Limb (tissue), 2 donors: ENCODE results near the gene PANX1.
"Not testable (repeated sequence)": the region's sequence is repeated elsewhere in the genome, so short reads cannot be mapped to it uniquely, and the experiment has no call there.

Experiments used
- DNase-seq, 2 donors: peaks; one replicate each; pipeline ENCODE4 v3.0.0-alpha.2; 2016; ENCODE audit errors: extremely low spot score in 2 of 2

PANX1 gene, protein sequence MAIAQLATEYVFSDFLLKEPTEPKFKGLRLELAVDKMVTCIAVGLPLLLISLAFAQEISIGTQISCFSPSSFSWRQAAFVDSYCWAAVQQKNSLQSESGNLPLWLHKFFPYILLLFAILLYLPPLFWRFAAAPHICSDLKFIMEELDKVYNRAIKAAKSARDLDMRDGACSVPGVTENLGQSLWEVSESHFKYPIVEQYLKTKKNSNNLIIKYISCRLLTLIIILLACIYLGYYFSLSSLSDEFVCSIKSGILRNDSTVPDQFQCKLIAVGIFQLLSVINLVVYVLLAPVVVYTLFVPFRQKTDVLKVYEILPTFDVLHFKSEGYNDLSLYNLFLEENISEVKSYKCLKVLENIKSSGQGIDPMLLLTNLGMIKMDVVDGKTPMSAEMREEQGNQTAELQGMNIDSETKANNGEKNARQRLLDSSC

DNA sequence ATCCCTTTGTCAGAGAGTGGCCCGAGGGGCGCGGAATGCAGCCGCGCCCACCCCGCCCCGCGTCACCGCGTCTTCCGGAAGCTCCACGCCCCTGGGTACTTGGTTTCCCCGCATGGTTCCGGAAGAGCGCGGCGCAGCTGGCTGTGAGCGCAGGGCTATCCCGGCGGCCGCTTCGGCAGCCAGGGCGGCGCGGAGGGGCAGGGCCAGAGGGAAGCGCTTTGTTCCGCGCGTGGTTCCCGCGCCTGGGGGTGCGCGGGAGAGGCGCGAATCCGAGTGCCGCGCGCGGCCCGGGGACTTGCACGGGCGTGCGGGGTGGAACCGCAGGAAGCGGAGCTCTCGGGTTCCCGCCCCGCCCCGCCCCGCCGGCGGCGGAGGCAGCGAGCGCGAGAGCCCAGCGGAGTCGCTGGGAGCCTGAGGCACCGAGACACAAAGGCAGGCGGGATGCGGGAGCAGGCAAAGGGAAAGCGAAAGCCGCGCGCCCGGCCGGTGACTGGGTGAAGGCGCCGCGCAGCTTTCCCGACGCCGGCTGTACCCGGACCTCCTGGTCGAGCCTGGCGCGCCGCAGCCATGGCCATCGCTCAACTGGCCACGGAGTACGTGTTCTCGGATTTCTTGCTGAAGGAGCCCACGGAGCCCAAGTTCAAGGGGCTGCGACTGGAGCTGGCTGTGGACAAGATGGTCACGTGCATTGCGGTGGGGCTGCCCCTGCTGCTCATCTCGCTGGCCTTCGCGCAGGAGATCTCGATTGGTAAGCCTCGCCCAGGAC lies at the start of gene PANX1:
PANX1 (plus strand) TSS at position 96 of the 766 bp plus-strand sequence; CDS start at position 568, 472 bp downstream.
- peak; percentile 88 to 91 for DNase-seq

DNA sequence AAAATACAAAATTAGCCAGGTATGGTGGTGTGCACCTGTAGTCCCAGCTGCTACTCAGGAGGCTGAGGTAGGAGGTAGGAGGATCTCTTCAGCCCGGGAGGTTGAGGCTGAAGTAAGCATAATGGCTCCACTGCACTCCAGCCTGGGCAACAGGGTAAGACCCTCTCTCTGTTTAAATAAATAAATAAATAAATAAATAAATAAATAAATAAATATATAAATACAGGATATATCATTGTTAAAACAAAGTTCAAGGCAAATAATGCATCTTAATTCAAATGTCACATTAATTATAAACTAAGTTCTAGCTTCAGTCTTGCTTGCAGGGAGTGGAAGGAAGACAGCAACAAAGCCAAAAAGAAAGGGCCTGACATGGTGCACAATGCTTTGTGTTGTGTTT lies 44.5 kb upstream of the PANX1 start:
- DNase-seq = no peak

DNA sequence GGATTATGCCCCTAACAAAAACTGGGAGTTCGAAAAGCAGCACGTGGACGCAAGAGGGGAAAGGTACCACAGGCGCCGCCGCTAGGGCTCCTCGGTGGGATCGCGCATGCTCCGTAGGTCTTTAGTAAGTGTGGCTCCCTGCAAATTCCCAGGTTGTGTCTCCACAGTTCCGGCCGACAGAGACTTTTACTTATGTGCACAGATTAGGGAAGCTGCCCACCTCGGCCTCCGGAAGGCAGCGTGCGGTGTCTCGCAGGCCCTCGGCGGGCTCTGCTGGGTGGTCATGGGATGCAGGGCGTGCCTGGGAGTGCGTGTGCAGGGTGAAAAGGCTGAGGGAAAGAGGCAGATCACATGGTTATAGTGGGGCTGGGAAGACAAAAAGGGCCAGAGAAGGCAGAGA lies 39.7 kb upstream of the PANX1 start:
- no peak for DNase-seq

DNA sequence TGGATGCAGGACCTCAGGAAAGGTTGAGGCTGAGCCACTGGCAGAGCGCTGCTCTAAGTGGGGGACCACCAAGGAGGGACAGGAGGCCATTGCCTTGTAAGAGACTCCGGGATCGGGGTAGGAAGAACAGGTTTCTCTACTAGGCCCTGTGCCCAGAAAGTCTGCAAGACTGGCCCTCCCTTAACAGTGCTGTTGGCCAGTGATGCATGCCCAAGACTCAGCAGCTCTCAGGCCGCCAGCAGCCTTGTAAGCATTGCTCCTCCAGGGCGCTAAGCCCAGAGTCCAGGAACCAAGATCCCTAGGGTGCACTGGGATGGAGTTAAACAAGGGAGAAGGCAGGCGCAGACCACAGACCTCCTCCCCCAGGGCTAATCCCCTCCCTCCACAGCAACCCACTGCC lies 39.3 kb upstream of the PANX1 start:
- no peak for DNase-seq

DNA sequence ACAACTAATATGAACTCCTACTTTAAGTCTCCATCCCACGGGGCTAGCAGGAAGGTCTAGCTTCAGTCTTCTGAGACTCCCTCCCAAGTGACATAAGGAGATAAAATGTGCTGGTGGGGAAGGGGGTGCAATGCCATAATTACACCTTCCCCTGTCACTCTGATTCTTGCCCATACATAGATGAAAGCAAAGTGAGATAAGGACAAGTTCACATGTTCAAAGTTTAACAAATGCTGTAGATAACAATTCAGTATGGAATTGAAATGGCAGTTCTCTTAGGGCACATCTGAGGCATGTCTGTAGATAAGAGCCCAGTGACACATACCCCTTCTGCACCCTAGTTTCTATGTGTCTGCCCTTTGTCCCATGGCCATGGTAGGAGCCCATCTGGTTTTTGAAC lies 38.2 kb upstream of the PANX1 start:
- DNase-seq = no peak

DNA sequence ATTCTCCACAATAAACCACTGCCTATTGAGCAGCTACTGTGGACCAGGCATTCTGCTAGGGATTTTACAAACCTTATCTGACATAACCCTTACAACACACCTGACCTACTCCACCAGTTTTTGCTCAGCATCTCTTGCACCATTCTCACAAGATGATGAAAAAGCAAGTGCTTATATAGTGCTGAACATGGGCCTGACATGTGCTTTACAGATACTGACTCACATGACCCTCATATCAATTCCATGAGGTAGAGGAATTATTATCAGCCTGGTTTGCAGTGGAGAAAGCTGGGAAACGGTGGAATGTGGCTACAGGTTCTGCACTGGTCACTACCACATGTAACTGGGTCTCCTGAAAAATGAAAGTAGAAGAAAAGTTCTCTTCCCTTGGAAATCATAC lies 37.5 kb upstream of the PANX1 start:
- no peak for DNase-seq

DNA sequence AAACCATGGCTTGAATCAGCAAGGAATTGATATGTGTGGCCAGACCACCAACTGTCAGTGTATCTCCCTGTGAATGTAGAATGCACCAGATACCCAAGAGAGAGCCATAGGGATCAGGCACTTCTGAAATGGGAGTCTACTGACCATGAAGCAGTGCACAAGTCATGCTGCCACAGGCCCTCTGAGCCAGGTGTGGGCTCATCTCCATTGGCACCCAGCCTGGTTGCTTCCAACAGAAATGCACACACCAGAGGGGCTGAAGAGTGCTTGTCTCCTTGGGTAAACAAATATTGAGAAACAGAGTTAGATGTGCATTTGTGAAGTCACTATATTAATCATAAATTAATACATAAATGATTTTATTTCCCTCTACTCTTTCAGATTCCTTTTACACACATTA lies 28.4 kb upstream of the PANX1 start:
- no peak for DNase-seq

DNA sequence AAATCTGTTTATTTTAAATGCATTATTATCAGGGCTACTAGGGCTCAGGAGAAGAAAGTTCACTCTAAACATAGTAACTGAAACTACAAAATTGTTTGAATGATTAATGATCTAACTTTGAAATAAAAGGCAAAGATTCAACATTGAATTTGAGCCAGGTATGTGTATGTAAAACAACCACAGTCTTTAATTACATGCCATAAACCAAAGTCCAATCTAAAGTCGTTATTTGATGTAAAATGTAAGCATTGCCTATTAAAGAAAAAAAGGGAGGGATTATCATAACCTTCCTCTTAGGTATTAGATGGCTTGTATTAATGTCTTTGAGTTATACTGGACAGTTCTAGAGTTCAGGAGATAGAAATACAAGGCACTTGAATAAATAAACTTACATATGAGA lies 25.2 kb upstream of the PANX1 start:
- DNase-seq = no peak

DNA sequence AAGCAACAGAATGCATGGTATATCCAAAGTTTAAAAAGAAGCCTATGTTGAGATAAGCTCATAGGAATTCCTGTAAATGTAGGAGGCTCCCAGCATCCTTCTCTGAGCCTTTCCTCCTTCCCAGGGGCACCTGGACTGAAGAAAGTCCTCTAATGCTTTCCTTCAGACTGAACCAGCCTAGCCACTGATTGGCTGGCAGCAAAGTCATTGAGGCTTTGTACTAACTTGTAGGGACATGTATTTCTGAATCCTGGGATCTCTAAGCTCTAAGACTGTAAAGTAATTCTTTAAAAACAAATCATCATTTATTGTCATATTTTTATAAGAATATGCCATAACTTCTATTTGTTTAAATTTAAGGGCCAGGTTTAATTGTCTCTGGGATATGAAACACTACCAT lies 23.9 kb upstream of the PANX1 start:
- DNase-seq = no peak

DNA sequence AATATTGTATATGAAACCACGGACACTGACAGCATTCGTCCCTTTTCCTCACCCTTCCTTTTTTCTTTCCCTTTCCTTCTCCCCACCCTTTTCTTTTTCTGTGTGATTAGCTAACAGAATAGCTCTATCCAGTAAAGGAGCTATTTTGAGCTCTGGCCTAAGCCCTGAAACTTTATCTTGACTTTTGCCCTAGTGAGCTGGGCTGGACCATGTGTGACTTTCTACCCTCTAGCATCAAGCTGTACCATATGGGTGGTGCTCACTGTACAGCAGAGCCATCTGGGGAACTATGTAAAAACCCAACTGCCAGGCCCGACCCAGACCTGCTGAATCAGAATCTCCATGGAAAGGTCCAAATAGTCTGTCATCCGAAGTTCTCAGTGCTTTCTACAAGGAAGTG lies 21.9 kb upstream of the PANX1 start:
- DNase-seq = no peak

DNA sequence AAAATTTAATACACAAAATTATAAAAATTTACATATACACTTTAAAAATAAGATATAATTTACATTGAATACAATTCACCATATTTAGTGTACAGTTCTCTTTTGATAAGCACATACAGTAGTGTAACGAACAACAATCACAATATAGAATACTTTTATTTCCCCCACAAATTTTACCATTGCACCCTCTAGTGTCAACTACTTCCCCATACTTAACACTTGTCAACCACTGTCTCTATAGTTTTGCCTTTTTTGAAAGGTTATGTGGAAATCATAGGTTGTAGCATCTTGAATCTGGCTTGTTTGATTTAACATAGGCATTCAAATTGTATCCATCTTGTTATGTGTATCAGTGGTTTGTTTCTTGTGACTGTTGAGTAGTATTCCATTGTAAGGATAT lies 21.3 kb upstream of the PANX1 start:
- no peak for DNase-seq

DNA sequence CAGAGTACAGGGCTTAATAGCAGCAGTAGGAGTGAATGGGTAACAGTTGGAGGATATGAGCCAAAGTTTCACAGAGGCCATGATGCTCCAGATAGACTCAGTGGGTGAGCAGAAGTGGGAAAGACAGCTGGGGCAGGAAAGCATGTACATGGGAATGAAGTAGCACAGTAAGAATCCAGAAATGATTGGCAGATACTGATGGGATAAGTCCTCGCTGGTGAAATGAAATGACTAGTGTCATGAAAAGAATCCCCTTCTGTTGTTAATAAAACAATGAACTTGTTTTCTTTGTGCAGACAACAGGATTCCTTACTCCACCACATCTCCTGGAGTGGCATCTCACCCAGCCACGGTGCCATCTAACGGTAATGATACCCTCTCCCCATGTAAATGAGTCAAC lies 17.4 kb upstream of the PANX1 start:
- no peak for DNase-seq

DNA sequence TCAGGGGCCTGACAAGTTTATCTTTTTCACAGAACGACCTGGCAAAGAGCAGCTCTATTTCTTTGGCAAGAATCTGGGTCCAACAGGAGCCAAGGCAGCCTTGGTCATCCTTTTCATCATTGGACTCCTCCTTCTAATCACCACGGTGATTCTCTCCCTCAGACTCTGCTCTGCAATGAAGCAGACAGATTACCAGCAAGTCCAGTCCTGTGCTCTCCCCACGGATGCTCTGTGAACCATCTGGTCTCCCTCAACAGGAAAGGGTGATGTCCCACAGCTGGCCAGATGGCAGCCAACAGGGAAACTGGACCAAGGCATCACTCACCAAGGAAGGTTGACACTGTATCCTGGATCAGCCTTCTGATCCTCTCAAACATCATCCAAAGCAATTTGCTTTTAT lies 17.0 kb upstream of the PANX1 start:
- no peak for DNase-seq

DNA sequence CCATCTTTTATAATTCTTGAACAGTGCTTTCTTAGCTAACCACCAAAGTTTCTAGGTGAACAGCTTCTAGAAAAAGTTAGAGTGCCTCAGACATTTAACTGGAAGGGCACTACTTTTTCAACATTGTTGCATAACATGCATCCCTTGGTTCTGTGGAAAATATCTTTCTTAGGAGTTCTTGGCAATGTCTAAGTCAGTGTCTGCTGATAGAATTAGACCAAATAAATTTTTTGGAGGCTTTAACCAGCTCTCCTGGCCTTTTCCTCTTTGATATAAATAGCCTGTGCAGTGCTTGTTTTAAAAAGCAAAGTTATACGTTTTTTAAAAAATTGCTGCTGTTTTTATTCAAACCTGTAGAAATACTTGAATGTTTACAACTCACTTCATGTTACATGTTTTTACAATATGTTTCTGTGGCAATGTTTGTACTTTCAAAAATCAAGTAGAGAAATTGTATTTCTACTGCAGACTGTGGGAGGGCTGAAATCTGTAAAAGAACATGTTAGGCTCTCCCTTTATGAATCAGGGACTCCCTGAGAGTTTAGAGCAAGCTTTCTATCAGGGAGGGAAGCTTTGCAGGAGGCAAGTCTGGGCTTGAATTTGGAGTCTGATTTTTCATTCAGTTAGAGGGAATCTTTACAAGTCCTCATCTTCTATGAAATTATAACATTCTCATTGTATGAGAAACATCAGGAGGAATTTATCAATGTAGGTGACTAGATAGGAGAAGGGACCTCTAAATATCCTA lies 16.3 kb upstream of the PANX1 start:
- DNase-seq = no peak

DNA sequence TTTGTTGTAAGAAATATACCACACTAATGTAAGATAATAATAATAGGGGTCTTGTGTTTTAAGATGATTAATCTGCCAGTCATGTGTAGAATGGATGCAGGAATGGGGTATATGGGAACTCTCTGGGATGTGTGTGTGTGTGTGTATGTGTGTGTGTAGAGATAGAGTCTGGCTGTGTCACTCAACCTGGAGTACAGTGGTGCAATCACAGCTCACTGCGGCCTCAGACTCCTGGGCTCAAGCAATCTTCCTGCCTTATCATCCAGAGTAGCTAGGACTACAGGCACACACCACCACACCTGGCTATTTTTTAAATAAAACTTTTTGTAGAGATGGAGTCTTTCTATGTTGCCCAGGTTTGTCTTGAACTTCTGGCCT lies 11.5 kb upstream of the PANX1 start:
- no peak for DNase-seq

DNA sequence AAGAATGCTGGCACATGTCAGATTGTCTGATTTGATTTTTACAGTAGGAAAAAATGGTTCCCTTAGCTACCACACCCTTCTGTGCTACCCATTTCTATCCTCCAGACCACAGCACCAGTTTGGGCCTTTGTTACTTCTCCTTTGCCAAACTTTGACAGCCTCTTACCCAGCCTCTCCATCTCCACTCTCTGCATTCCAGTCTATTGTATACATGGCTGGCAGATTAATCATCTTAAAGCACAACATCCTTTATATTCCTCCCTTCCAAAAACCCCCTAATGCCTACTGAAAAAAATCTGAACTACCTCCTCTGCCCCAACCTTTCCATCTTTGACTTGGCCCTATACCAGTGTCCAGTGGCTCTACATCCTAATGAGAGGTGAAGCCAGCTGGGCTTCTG lies 10.8 kb upstream of the PANX1 start:
- no peak for DNase-seq

DNA sequence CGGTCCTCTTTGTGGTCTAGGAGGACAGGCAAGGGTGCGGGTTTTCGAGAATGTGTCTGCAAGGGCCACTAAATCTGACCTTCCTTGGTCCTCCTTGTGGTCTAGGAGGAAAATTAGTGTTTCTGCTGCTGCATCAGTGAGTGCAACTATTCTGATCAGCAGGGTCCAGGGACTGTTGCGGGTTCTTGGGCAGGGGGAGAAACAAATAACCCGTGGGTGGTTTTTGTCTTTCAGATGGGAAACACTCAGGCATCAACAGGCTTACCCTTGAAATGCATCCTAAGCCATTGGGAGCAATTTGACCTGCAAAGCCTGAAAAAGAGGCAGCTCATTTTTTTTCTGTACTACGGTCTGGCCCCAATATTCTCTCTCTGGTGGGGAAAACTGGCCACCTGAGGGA lies 9.0 kb upstream of the PANX1 start:
- DNase-seq = not testable (repeated sequence)

DNA sequence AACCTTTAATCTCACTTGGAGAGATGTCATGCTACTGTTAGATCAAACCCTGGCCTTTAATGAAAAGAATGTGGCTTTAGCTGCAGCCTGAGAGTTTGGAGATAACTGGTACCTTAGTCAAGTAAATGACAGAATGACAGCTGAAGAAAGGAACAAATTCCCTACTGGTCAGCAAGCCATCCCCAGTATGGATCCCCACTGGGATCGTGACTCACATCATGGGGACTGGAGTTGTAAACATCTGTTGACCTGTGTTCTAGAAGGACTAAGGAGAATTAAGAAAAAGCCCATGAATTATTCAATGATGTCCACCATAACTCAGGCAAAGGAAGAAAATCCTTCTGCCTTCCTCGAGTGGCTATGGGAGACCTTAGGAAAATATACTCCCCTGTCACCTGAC lies 8.1 kb upstream of the PANX1 start:
- DNase-seq = not testable (repeated sequence)

DNA sequence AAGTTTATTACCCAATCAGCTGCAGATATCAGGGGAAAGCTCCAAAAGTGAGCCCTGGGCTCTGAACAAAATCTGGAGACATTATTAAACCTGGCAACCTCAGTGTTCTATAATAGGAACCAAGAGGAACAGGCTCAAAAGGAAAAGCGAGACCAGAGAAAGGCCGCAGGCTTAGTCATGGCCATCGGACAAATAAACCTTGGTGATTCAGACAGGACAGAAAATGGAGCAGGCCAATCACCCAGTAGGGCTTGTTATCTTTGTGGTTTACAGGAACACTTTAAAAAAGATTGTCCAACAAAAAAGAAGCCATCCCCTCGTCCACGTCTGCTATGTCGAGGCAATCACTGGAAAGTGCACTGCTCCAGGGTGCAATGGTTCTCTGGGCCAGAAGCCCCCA lies 7.7 kb upstream of the PANX1 start:
- DNase-seq = no peak

DNA sequence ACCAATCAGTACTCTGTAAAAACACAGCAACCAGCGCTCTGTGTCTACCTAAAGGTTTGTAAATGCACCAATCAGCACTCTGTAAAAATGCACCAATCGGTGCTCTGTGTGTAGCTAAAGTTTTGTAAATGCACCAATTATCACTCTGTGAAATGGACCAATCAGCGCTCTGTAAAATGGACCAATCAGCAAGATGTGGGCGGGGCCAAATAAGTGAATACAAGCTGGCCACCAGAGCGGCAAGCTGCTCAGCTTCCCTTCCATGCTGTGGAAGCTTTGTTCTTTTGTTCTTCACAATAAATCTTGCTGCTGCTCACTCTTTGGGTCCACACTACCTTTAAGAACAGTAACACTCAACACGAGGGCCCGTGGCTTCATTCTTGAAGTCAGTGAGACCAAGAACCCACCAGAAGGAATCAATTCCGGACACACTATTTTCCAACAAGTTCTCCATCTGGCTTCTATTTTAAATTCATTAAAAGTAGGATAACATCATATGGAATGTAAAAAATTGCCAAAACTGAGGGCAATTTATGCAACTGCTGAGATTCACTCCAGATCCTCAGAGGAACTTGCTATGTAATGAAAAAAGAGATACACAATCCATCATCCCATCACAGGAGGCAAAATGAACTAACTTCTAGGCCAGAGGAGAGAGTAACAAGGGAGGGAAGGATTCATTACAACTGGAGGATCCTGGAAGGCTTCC lies 3.1 kb upstream of the PANX1 start:
- DNase-seq = no peak

DNA sequence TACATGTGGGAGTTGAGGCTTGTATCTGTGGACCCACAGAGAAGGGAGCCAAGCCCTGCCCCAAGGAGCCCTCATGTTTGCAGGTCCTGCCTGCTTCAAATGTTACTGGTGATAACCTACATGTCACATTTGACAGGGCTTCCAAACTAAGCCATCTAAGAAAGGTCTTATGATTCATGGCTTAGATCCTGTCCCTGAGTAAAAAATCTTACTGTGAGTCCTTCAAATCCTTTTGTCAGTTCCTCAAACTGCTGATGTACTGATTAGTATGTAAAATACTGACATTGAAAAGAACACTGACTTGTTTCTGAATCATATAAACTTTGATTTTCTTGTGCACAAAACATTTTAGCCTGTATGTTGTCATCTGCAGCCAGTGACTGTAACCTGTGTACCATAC lies 1.0 kb upstream of the PANX1 start:
- DNase-seq = no peak

DNA sequence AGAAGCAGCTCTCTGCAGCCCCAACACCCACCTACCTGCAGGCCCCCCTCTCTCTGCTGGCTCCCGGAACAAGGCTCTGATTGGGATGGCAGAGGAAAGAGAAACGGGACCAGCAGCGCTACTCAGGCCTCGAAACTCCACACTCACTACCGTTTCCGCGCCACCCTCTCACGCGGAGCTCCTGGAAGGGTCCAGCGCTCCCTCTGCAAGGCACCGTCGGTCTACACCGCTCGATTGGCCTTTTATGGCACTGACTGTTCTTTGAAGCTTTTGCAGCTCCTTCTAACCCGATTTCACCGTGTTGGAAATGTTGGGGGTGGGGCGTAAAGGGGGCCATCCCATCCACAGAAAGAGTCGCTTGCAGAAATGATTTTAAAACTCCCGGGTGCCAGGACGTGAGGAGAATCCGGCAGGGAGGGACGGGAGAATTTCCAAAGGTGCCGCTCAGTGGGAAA lies 323 bp upstream of the PANX1 start:
- no peak for DNase-seq
